ENCODE measurements around the gene CD72.

DNA sequence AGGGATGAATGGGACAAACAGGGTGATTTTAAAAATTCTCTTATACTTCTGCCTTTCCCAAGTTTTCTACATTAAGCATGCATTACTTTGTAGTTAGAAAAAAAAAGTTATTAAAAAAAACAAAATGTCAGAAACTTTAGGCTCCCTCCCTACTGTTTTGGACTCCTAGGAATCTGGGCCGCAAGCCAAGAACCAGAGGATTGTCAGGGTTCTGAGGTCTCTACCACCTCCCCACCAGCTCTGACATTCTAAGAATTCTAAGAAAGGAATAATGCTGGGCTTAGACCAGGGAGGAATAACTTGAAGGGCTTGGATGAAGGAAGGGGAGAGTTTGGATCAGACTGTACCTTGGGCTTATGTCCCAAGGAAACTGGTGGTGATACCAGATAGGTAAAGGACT lies 47.8 kb upstream of the CD72 start:
- TF ChIP-seq, protein P1, sequence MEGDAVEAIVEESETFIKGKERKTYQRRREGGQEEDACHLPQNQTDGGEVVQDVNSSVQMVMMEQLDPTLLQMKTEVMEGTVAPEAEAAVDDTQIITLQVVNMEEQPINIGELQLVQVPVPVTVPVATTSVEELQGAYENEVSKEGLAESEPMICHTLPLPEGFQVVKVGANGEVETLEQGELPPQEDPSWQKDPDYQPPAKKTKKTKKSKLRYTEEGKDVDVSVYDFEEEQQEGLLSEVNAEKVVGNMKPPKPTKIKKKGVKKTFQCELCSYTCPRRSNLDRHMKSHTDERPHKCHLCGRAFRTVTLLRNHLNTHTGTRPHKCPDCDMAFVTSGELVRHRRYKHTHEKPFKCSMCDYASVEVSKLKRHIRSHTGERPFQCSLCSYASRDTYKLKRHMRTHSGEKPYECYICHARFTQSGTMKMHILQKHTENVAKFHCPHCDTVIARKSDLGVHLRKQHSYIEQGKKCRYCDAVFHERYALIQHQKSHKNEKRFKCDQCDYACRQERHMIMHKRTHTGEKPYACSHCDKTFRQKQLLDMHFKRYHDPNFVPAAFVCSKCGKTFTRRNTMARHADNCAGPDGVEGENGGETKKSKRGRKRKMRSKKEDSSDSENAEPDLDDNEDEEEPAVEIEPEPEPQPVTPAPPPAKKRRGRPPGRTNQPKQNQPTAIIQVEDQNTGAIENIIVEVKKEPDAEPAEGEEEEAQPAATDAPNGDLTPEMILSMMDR (IDR thresholded peaks at IDR 0.05) = no peak
- no peak for TF ChIP-seq POLR2A (IDR thresholded peaks at IDR 0.05)

All from esophagus squamous epithelium (tissue), 4 donors.